K562 (cell line): ENCODE results near the gene PHACTR2. TPM values are rescaled to one million over a fixed set of nuclear protein-coding genes. Genes with fewer than 3 reads are reported as not detected.

ENCODE experiments used
- ATAC-seq: fragments of 200-7000 bp; cut with Tn5 transposase; 3 replicates; pipeline ENCODE4 v1.9.1; 2020; ENCODE audit warnings: moderate library complexity
- BruUV-seq: library from RNA; stranded (reverse); fragments of 400-500 nt; replicated peaks from 2 replicates; lab custom pipeline; 2021; lab: Mats Ljungman, UMichigan
- CTCF ChIA-PET: fragments of 300-600 bp; formaldehyde crosslinking; extraction: SDS; loops from one replicate; lab custom pipeline; 2021; ENCODE audit warnings: low intra/inter-chr PET ratio; lab: Yijun Ruan, JAX
- POLR2A ChIA-PET: fragments of 300-600, 350-650 bp; sonication (Branson Sonifier 250); formaldehyde crosslinking; extraction: SDS; loops from one replicate; lab custom pipeline; 2021; ENCODE audit warnings: antibody characterized with exemption, inconsistent platforms; lab: Yijun Ruan, JAX
- DNase-seq, 4 experiments: peaks; one replicate each; pipeline versions ENCODE4 v3.0.0 to v3.0.0-alpha.2; 2011 to 2018; ENCODE audit warnings: low spot score in 3 of 4, mixed read lengths in 3 of 4; ENCODE audit errors: extremely low read depth in 1 of 4
- FAIRE-seq: peaks from 2 replicates; lab custom pipeline; 2011; peaks lifted over from hg19 to GRCh38; lab: Jason Lieb, UNC
- H2AFZ ChIP-seq: 2 replicates; pipeline ENCODE4 v1.6.0; 2011; ENCODE audit warnings: low read depth, low read length, control low read depth, inconsistent platforms
- H3K27ac ChIP-seq: fragments of 200-600 bp; 3 replicates; pipeline ENCODE4 v1.8.0; 2011; ENCODE audit warnings: low read depth, mild to moderate bottlenecking, control low read depth, inconsistent platforms, low read length, moderate library complexity, mixed read lengths; ENCODE audit errors: extremely low read depth
- H3K27me3 ChIP-seq, 2 experiments: fragments of 300-600 bp in 1 of 2; 2 replicates in 1 of 2; 3 replicates in 1 of 2; pipeline versions ENCODE4 v1.6.0 to v1.8.0; 2011; ENCODE audit warnings: inconsistent platforms in 2 of 2, low read length in 2 of 2, mild to moderate bottlenecking in 1 of 2, mixed read lengths in 1 of 2, moderate library complexity in 1 of 2; ENCODE audit not compliant: control insufficient read depth in 2 of 2, insufficient read depth in 2 of 2
- H3K36me3 ChIP-seq: fragments of 300-600 bp; 3 replicates; pipeline ENCODE4 v1.8.0; 2011; ENCODE audit warnings: mild to moderate bottlenecking, low read length, inconsistent platforms; ENCODE audit not compliant: control insufficient read depth, insufficient read depth
- H3K4me1 ChIP-seq, 2 experiments: fragments of 200-600 bp in 1 of 2; replicated peaks in 1 of 2; 2 replicates in 1 of 2; 3 replicates in 1 of 2; pipeline versions ENCODE4 v1.5.1 to v1.8.0; 2011; ENCODE audit warnings: inconsistent platforms in 2 of 2, low read length in 2 of 2, mild to moderate bottlenecking in 1 of 2, mixed read lengths in 1 of 2, moderate library complexity in 1 of 2; ENCODE audit not compliant: control insufficient read depth in 2 of 2, insufficient read depth in 2 of 2
- H3K4me2 ChIP-seq: 2 replicates; pipeline ENCODE4 v1.6.1; 2011; ENCODE audit warnings: low read length, control low read depth, inconsistent platforms, mixed read lengths; ENCODE audit not compliant: insufficient read depth
- H3K4me3 ChIP-seq: fragments of 200-600 bp; sonication (generic), shearing (Covaris generic); 2 replicates; pipeline ENCODE4 v1.5.1; 2016; ENCODE audit warnings: control low read depth, inconsistent platforms
- H3K79me2 ChIP-seq: fragments of 200-600 bp; 3 replicates; pipeline ENCODE4 v1.8.0; 2011; ENCODE audit warnings: low read length, inconsistent platforms; ENCODE audit not compliant: control insufficient read depth, insufficient read depth
- H3K9ac ChIP-seq, 2 experiments: 2 replicates each; pipeline versions ENCODE4 v1.6.0 to v1.6.1; 2011; ENCODE audit warnings: low read depth in 2 of 2, low read length in 2 of 2, control low read depth in 1 of 2, inconsistent platforms in 1 of 2, mild to moderate bottlenecking in 1 of 2, mixed read lengths in 1 of 2; ENCODE audit not compliant: insufficient read depth in 1 of 2
- H3K9me1 ChIP-seq: one replicate; pipeline ENCODE4 v1.6.0; 2011; ENCODE audit warnings: inconsistent platforms, mild to moderate bottlenecking, low read length, moderate library complexity; ENCODE audit not compliant: control insufficient read depth, insufficient read depth
- H3K9me3 ChIP-seq: replicated peaks from 2 replicates; pipeline ENCODE4 v1.5.1; 2011; ENCODE audit warnings: low read depth, low read length, inconsistent platforms; ENCODE audit not compliant: control insufficient read depth, insufficient read depth
- H4K20me1 ChIP-seq: replicated peaks from 2 replicates; pipeline ENCODE4 v1.6.1; 2011; ENCODE audit warnings: low read length, inconsistent platforms, mixed read lengths; ENCODE audit not compliant: control insufficient read depth, insufficient read depth
- BHLHE40 ChIP-seq: IDR thresholded peaks from 2 replicates; pipeline ENCODE4 v1.6.1; 2011; ENCODE audit warnings: low read length, improper control_type of control experiment
- ELF1 ChIP-seq: fragments of 200-800 bp; sonication (Bioruptor generic); IDR thresholded peaks from 2 replicates; pipeline ENCODE4 v1.6.1; 2016; ENCODE audit warnings: missing genetic modification characterization, missing compliant biosample characterization
- RBM25 ChIP-seq: fragments of 200-400 bp; formaldehyde crosslinking; IDR thresholded peaks from 2 replicates; pipeline ENCODE4 v1.6.1; 2018; ENCODE audit warnings: low read length, low read depth, moderate library complexity; ENCODE audit not compliant: severe bottlenecking
- RFX1 ChIP-seq: fragments of 450-650 bp; IDR thresholded peaks from 2 replicates; pipeline ENCODE4 v1.6.1; 2016; ENCODE audit warnings: mild to moderate bottlenecking, moderate library complexity
- TAF9B ChIP-seq: fragments of 450-650 bp; IDR thresholded peaks from 2 replicates; pipeline ENCODE4 v1.6.1; 2018; ENCODE audit warnings: mild to moderate bottlenecking; ENCODE audit not compliant: partially characterized antibody
- ZBTB7A ChIP-seq: IDR thresholded peaks from 2 replicates; pipeline ENCODE4 v1.6.1; 2011; ENCODE audit warnings: low read depth, mild to moderate bottlenecking, low read length, moderate library complexity, borderline replicate concordance; ENCODE audit not compliant: control insufficient read depth
- ZC3H11A ChIP-seq: IDR thresholded peaks from 2 replicates; pipeline ENCODE4 v1.6.1; 2012; ENCODE audit warnings: low read depth, low read length, improper control_type of control experiment
- ZNF146 ChIP-seq: IDR thresholded peaks from one replicate; pipeline ENCODE4 v1.6.1; 2018; ENCODE audit warnings: missing compliant biosample characterization; ENCODE audit not compliant: unreplicated experiment
- ZNF165 ChIP-seq: fragments of 250-450 bp; sonication (Bioruptor Pico); IDR thresholded peaks from 2 replicates; pipeline ENCODE4 v1.4.0; 2020; ENCODE audit warnings: borderline replicate concordance
- ZNF766 ChIP-seq: fragments of 200-800 bp; sonication (Bioruptor generic); conservative IDR thresholded peaks from 2 replicates; pipeline ENCODE4 v1.6.1; 2016; ENCODE audit warnings: missing genetic modification characterization, missing compliant biosample characterization
- WGBS: fragments of 100-300 bp; shearing (Covaris generic); methylation state at CpG from one replicate; pipeline ENCODE4 v1.1.6; 2016; ENCODE audit warnings: low coverage, mixed read lengths; ENCODE audit not compliant: insufficient coverage; ENCODE audit errors: missing lambda C conversion rate; 5-methylcytosine and 5-hydroxymethylcytosine counted together
- in situ Hi-C: fragments of 300-500 bp; cut with MboI; formaldehyde crosslinking; loops from 4 replicates; pipeline ENCODE4 v1.15.0; 2018; ENCODE audit warnings: inconsistent platforms, mixed read lengths
- intact Hi-C: fragments of 100-400 bp; cut with micrococcal nuclease; formaldehyde crosslinking; loops from 2 replicates; pipeline ENCODE4 v1.14.2; 2022
- polyA plus RNA-seq, 8 experiments: library from polyadenylated mRNA; depleted of rRNA in 4 of 8; stranded (reverse) in 5 of 8; unstranded in 3 of 8; fragments of >200 nt; fragmentation: Nextera tagmentation in 2 of 8; fragmentation: Illumina TruSeq in 1 of 8; extraction: Ambion mirVana in 2 of 8; extraction: Trizol in 1 of 8; gene quantifications; 2 replicates each; pipeline versions ENCODE4 v1.2.1 to v1.2.3, GENCODE V29; 2011 to 2014; ENCODE audit warnings: inconsistent platforms in 1 of 8, missing spikeins in 1 of 8
- total RNA-seq, 7 experiments: library from RNA; depleted of rRNA in 6 of 7; stranded (reverse); fragments of >200 nt in 6 of 7; fragmentation: Illumina TruSeq in 2 of 7; extraction: Trizol in 2 of 7; gene quantifications; 2 replicates each; pipeline versions ENCODE4 v1.2.1 to v1.2.3, GENCODE V29; 2011 to 2021; ENCODE audit warnings: low replicate concordance in 1 of 7

Gene PHACTR2
- total and polyA plus RNA-seq, 9 of the 15 experiments (the other 6 are each of a cell fraction or from before 2014, with no cell fraction given) = 5.3 to 52.5 (median 22.9) TPM

DNA sequence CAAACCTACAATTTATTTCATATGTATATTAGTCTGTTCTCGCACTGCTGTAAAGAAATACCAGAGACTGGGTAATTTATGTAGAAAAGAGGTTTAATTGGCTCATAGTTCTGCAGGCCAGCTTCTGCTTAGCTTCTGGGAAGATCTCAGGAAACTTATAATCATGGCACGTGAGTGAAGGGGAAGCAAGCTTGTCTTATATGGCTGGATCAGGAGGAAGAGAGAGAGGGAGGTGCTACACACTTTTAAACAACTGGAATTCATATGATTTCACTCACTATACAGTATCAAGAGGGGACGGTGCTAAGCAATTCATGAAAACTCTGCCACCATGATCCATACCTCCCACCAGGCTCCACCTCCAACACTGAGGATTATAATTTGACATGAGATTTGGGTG is 29.9 kb downstream of the PHACTR2 start:
- WGBS = 62% methylated on average over 3 of the region's 3 CpGs
- 0 out of 2 replicates have a peak, but pooled peaks have one; percentile 49 for TF ChIP-seq ZNF766 (CRISPR knock-in tag)
- no peak for TF ChIP-seq ELF1
- TF ChIP-seq TAF9B = no peak
- TF ChIP-seq ZC3H11A = no peak
- TF ChIP-seq ZNF165 (CRISPR knock-in tag) = no peak
- TF ChIP-seq ZBTB7A = no peak
- no peak for TF ChIP-seq ZNF146 (CRISPR knock-in tag)
- TF ChIP-seq RBM25 = no peak
- TF ChIP-seq BHLHE40 = 0 out of 2 replicates have a peak, but pooled peaks have one; percentile 18
- TF ChIP-seq RFX1 = no peak
- BruUV-seq = no TSS peak
- no peak overlapping the region for H3K4me2 ChIP-seq
- H3K36me3 ChIP-seq = 0 out of 3 replicates have a peak, but pooled peaks cover under 1% of the 10 kb centered on the region
- no peak overlapping the region for H3K4me3 ChIP-seq
- in situ Hi-C loops (no loop called here), intact Hi-C loops (no loop called here)
- no peaks in the 10 kb centered on the region for H3K9me3 ChIP-seq
- ATAC-seq (no peak), FAIRE-seq (no peak), DNase-seq (no peak)
- CTCF ChIA-PET = no interaction called here
- H3K79me2 ChIP-seq = no peaks in the 10 kb centered on the region
- no peak overlapping the region for H2AFZ ChIP-seq
- H3K27me3 ChIP-seq = no peaks in the 10 kb centered on the region
- H3K27ac ChIP-seq = no peak overlapping the region
- H3K9ac ChIP-seq = no peak overlapping the region
- POLR2A ChIA-PET = no interaction called here
- H4K20me1 ChIP-seq = no peaks in the 10 kb centered on the region
- no peaks in the 10 kb centered on the region for H3K9me1 ChIP-seq
- H3K4me1 ChIP-seq = no peaks in the 10 kb centered on the region
